Mesothelial cell of epicardium (in vitro differentiated cells): ENCODE data around the gene DSN1. TPM values are rescaled to one million over a fixed set of nuclear protein-coding genes. Genes with fewer than 3 reads are reported as not detected.

ENCODE experiments used
- DNase-seq, 2 experiments: peaks; one replicate each; pipeline ENCODE4 v3.0.0; 2021; ENCODE audit warnings: low spot score in 2 of 2; ENCODE audit not compliant: unreplicated experiment in 2 of 2
- H3K27ac Mint-ChIP-seq: 2 replicates; pipeline ENCODE4 v1.8.0; 2021; ENCODE audit warnings: mixed read lengths
- H3K27me3 Mint-ChIP-seq: 2 replicates; pipeline ENCODE4 v1.8.0; 2021; ENCODE audit warnings: low read depth, mixed read lengths
- H3K36me3 Mint-ChIP-seq: 2 replicates; pipeline ENCODE4 v1.8.0; 2021; ENCODE audit warnings: mixed read lengths
- H3K4me1 Mint-ChIP-seq: 2 replicates; pipeline ENCODE4 v1.8.0; 2021; ENCODE audit warnings: mixed read lengths
- H3K4me3 Mint-ChIP-seq: 2 replicates; pipeline ENCODE4 v1.8.0; 2021; ENCODE audit warnings: mild to moderate bottlenecking, moderate library complexity, mixed read lengths
- H3K9me3 Mint-ChIP-seq: 2 replicates; pipeline ENCODE4 v1.8.0; 2021; ENCODE audit warnings: mixed read lengths
- CTCF ChIP-seq: fragments of 200-600 bp; sonication (generic); IDR thresholded peaks from one replicate; pipeline ENCODE4 v1.5.0; 2021; ENCODE audit warnings: antibody characterized with exemption; ENCODE audit not compliant: unreplicated experiment
- total RNA-seq: library from RNA; stranded (reverse); gene quantifications from 3 replicates; pipeline ENCODE4 v1.2.1, GENCODE V29; 2021

Gene DSN1
- total RNA-seq, 1 donor from 2014 or later, result 15.1 TPM

- Mint-ChIP-seq H3K4me1 (peaks cover 35% of the 10 kb centered on the region), H3K27me3 (no peaks in the 10 kb centered on the region), H3K27ac (peak overlapping the region; percentile 89), H3K9me3 (no peaks in the 10 kb centered on the region), H3K4me3 (no peak overlapping the region), H3K36me3 (peaks cover 35% of the 10 kb centered on the region)
- DNase-seq, result no peak
- no peak for TF ChIP-seq CTCF
Measured at GRCh38 chr20:36819659-36820058, 46.1 kb upstream of the DSN1 start.

- H3K4me1 Mint-ChIP-seq, result peaks cover 37% of the 10 kb centered on the region
- H3K4me3 Mint-ChIP-seq, result no peak overlapping the region
- no peak for DNase-seq
- no peaks in the 10 kb centered on the region for H3K27me3 Mint-ChIP-seq
- no peak for TF ChIP-seq CTCF
- peaks cover 36% of the 10 kb centered on the region for H3K36me3 Mint-ChIP-seq
- H3K9me3 Mint-ChIP-seq, result no peaks in the 10 kb centered on the region
- H3K27ac Mint-ChIP-seq, result peak overlapping the region; percentile 89
Measured at GRCh38 chr20:36818861-36819260, 45.3 kb upstream of the DSN1 start.

GRCh38 chr20:36818185-36818584 lies 44.6 kb upstream of the DSN1 start:
- H3K27me3 Mint-ChIP-seq, result no peaks in the 10 kb centered on the region
- DNase-seq, result no peak
- TF ChIP-seq CTCF, result no peak
- peaks cover 42% of the 10 kb centered on the region for H3K4me1 Mint-ChIP-seq
- no peak overlapping the region for H3K4me3 Mint-ChIP-seq
- H3K27ac Mint-ChIP-seq, result no peak overlapping the region
- no peaks in the 10 kb centered on the region for H3K9me3 Mint-ChIP-seq
- H3K36me3 Mint-ChIP-seq, result peaks cover 36% of the 10 kb centered on the region

- no peak for DNase-seq
- peaks cover 35% of the 10 kb centered on the region for H3K36me3 Mint-ChIP-seq
- TF ChIP-seq CTCF, result no peak
- H3K4me3 Mint-ChIP-seq, result no peak overlapping the region
- H3K4me1 Mint-ChIP-seq, result peaks cover 46% of the 10 kb centered on the region
- H3K27ac Mint-ChIP-seq, result no peak overlapping the region
- no peaks in the 10 kb centered on the region for H3K9me3 Mint-ChIP-seq
- H3K27me3 Mint-ChIP-seq, result no peaks in the 10 kb centered on the region
Measured at GRCh38 chr20:36817496-36817895, 43.9 kb upstream of the DSN1 start.

- Mint-ChIP-seq H3K36me3 (peaks cover 45% of the 10 kb centered on the region), H3K4me3 (no peak overlapping the region), H3K9me3 (no peaks in the 10 kb centered on the region), H3K27me3 (no peaks in the 10 kb centered on the region), H3K27ac (peak overlapping the region; percentile 34), H3K4me1 (peaks cover 39% of the 10 kb centered on the region)
- no peak for TF ChIP-seq CTCF
- DNase-seq, result no peak
Measured at GRCh38 chr20:36815454-36816091, 42.0 kb upstream of the DSN1 start.
